GM18517 (cell line): ENCODE data around the gene DNAJA3.
"Not testable (repeated sequence)": the region's sequence is repeated elsewhere in the genome, so short reads cannot be mapped to it uniquely, and the experiment has no call there.

Source experiments
- ATAC-seq: cut with Tn5 transposase; IDR thresholded peaks from one replicate; pipeline ENCODE4 v1.9.1; 2021; ENCODE audit warnings: mild to moderate bottlenecking, moderate library complexity; ENCODE audit not compliant: unreplicated experiment

DNAJA3 gene

GRCh38 chr16:4386951-4387565 lies 38.6 kb upstream of the DNAJA3 start:
- ATAC-seq, result no peak

- ATAC-seq, result no peak
Observed at GRCh38 chr16:4387781-4388180, 37.9 kb upstream of the DNAJA3 start.

GRCh38 chr16:4388271-4389021 lies 37.2 kb upstream of the DNAJA3 start:
- ATAC-seq, result no peak

GRCh38 chr16:4389051-4389955 lies 36.4 kb upstream of the DNAJA3 start:
- no peak for ATAC-seq

- no peak for ATAC-seq
Observed at GRCh38 chr16:4390266-4391260, 35.1 kb upstream of the DNAJA3 start.

- no peak for ATAC-seq
Observed at GRCh38 chr16:4391631-4392381, 33.9 kb upstream of the DNAJA3 start.

- no peak for ATAC-seq
Observed at GRCh38 chr16:4392382-4393239, 33.1 kb upstream of the DNAJA3 start.

- ATAC-seq, result no peak
Observed at GRCh38 chr16:4393240-4393600, 32.4 kb upstream of the DNAJA3 start.

- ATAC-seq, result not testable (repeated sequence)
Observed at GRCh38 chr16:4393850-4394249, 31.8 kb upstream of the DNAJA3 start.

- ATAC-seq, result no peak
Observed at GRCh38 chr16:4395055-4395726, 30.5 kb upstream of the DNAJA3 start.

- ATAC-seq, result no peak
Observed at GRCh38 chr16:4399001-4399730, 26.5 kb upstream of the DNAJA3 start.

GRCh38 chr16:4401094-4401501 lies 24.6 kb upstream of the DNAJA3 start:
- ATAC-seq, result no peak

GRCh38 chr16:4401510-4401909 lies 24.2 kb upstream of the DNAJA3 start:
- ATAC-seq, result no peak

- ATAC-seq, result no peak
Observed at GRCh38 chr16:4402439-4403132, 23.1 kb upstream of the DNAJA3 start.

GRCh38 chr16:4403133-4403949 lies 22.3 kb upstream of the DNAJA3 start:
- ATAC-seq, result no peak
